ENCODE results near the gene TXNRD2. TPM values are rescaled to one million over a fixed set of nuclear protein-coding genes. Genes with fewer than 3 reads are reported as not detected.

TXNRD2 gene
- total RNA-seq, 2 experiments from 2014 or later: 24.7 to 28.9 TPM

- H3K4me1 ChIP-seq (ENCODE audit: insufficient read depth, low read length, poor library complexity, severe bottlenecking): peaks cover 5% of the 10 kb centered on the region
- no peak overlapping the region for H3K27ac ChIP-seq (ENCODE audit: low read depth, low read length, poor library complexity, severe bottlenecking)
- ChIA-PET POLR2A (no interaction called here), CTCF (ENCODE audit: unreplicated experiment) (no interaction called here)
- H3K4me3 ChIP-seq (ENCODE audit: low read depth, low read length, poor library complexity, severe bottlenecking): no peak overlapping the region
- no peaks in the 10 kb centered on the region for H4K20me1 ChIP-seq (ENCODE audit: insufficient read depth, low read length)
- H2AFZ ChIP-seq (ENCODE audit: low read length): no peak overlapping the region
- no peaks in the 10 kb centered on the region for H3K36me3 ChIP-seq (ENCODE audit: insufficient read depth, low read length)
- TF ChIP-seq EZH2phosphoT487 (IDR thresholded peaks at IDR 0.05; ENCODE audit: borderline replicate concordance, low read depth, low read length) (no peak), CTCF (conservative IDR thresholded peaks at IDR 0.05; ENCODE audit: low read length) (no peak)
- H3K9me2 ChIP-seq (ENCODE audit: insufficient read depth, low read length): no peaks in the 10 kb centered on the region
- no peaks in the 10 kb centered on the region for H3K79me2 ChIP-seq (ENCODE audit: insufficient read depth, low read depth, low read length)
- H3K9me3 ChIP-seq (ENCODE audit: low read length): no peaks in the 10 kb centered on the region
- intact Hi-C loops (cut with micrococcal nuclease; ENCODE audit: unreplicated experiment): no loop called here
- DNase-seq (ENCODE audit: low spot score): no peak
- no TSS peak for BruUV-seq (replicated peaks)
- no peak overlapping the region for H3K4me2 ChIP-seq (ENCODE audit: low read length)
These were observed 61.4 kb downstream of the TXNRD2 start for GRCh38 chr22:19879992-19880785.

GRCh38 chr22:19879643-19879991, 62.0 kb downstream of the TXNRD2 start:
- no peaks in the 10 kb centered on the region for H4K20me1 ChIP-seq (ENCODE audit: insufficient read depth, low read length)
- H3K36me3 ChIP-seq (ENCODE audit: insufficient read depth, low read length): no peaks in the 10 kb centered on the region
- TF ChIP-seq EZH2phosphoT487 (IDR thresholded peaks at IDR 0.05; ENCODE audit: borderline replicate concordance, low read depth, low read length): no peak
- no peak for TF ChIP-seq CTCF (conservative IDR thresholded peaks at IDR 0.05; ENCODE audit: low read length)
- ChIA-PET CTCF (ENCODE audit: unreplicated experiment) (no interaction called here), POLR2A (no interaction called here)
- no peak overlapping the region for H2AFZ ChIP-seq (ENCODE audit: low read length)
- no peaks in the 10 kb centered on the region for H3K9me3 ChIP-seq (ENCODE audit: low read length)
- no peak for DNase-seq (ENCODE audit: low spot score)
- H3K79me2 ChIP-seq (ENCODE audit: insufficient read depth, low read depth, low read length): no peaks in the 10 kb centered on the region
- H3K27ac ChIP-seq (ENCODE audit: low read depth, low read length, poor library complexity, severe bottlenecking): no peak overlapping the region
- BruUV-seq (replicated peaks): no TSS peak
- no peaks in the 10 kb centered on the region for H3K9me2 ChIP-seq (ENCODE audit: insufficient read depth, low read length)
- no peak overlapping the region for H3K4me3 ChIP-seq (ENCODE audit: low read depth, low read length, poor library complexity, severe bottlenecking)
- H3K4me2 ChIP-seq (ENCODE audit: low read length): no peak overlapping the region
- peaks cover under 1% of the 10 kb centered on the region for H3K4me1 ChIP-seq (ENCODE audit: insufficient read depth, low read length, poor library complexity, severe bottlenecking)
- intact Hi-C loops (cut with micrococcal nuclease; ENCODE audit: unreplicated experiment): no loop called here

DNA sequence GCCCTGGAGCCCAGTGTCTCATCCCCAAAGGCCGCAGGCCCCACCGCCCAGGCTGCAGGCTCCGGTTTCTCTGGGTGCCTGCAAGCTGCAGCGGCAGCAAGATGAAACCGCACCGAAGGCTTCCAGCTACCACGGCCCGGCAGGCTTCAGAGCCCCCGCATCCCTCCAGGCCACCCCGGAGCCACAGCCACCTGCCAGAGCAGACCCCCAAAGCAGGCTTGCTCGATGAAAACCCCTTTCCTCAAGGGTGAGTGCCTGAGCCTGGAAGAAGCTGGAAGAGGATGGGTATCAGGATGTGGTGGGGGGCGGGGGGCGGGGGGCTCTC, 62.4 kb downstream of the TXNRD2 start:
- no peaks in the 10 kb centered on the region for H3K36me3 ChIP-seq (ENCODE audit: insufficient read depth, low read length)
- no peak overlapping the region for H3K4me2 ChIP-seq (ENCODE audit: low read length)
- ChIA-PET POLR2A (no interaction called here), CTCF (ENCODE audit: unreplicated experiment) (no interaction called here)
- DNase-seq (ENCODE audit: low spot score): no peak
- H3K4me1 ChIP-seq (ENCODE audit: insufficient read depth, low read length, poor library complexity, severe bottlenecking): peaks cover 4% of the 10 kb centered on the region
- H4K20me1 ChIP-seq (ENCODE audit: insufficient read depth, low read length): no peaks in the 10 kb centered on the region
- no peaks in the 10 kb centered on the region for H3K79me2 ChIP-seq (ENCODE audit: insufficient read depth, low read depth, low read length)
- intact Hi-C loops (cut with micrococcal nuclease; ENCODE audit: unreplicated experiment): no loop called here
- TF ChIP-seq CTCF (conservative IDR thresholded peaks at IDR 0.05; ENCODE audit: low read length) (no peak), EZH2phosphoT487 (IDR thresholded peaks at IDR 0.05; ENCODE audit: borderline replicate concordance, low read depth, low read length) (no peak)
- H3K4me3 ChIP-seq (ENCODE audit: low read depth, low read length, poor library complexity, severe bottlenecking): no peak overlapping the region
- no peaks in the 10 kb centered on the region for H3K9me3 ChIP-seq (ENCODE audit: low read length)
- H3K27ac ChIP-seq (ENCODE audit: low read depth, low read length, poor library complexity, severe bottlenecking): no peak overlapping the region
- BruUV-seq (replicated peaks): no TSS peak
- H2AFZ ChIP-seq (ENCODE audit: low read length): no peak overlapping the region
- no peaks in the 10 kb centered on the region for H3K9me2 ChIP-seq (ENCODE audit: insufficient read depth, low read length)

Data from OCI-LY7 (cell line).